M059J (cell line): ENCODE measurements around the gene CCP110. TPM values are rescaled to one million over a fixed set of nuclear protein-coding genes. Genes with fewer than 3 reads are reported as not detected.

Experiments
- DNase-seq: peaks from one replicate; pipeline ENCODE4 v3.0.0-alpha.2; 2012; ENCODE audit warnings: low read depth
- total RNA-seq: library from RNA; depleted of rRNA; stranded (reverse); fragments of >200 nt; shearing (Covaris generic); gene quantifications from 2 replicates; pipeline ENCODE4 v1.2.3, GENCODE V29; 2014

Gene CCP110
- total RNA-seq, 1 experiment from 2014 or later = 11.4 TPM

GRCh38 chr16:19506965-19507364 is 16.8 kb upstream of the CCP110 start:
- DNase-seq = no peak

GRCh38 chr16:19507867-19508266 is 15.9 kb upstream of the CCP110 start:
- DNase-seq = no peak

GRCh38 chr16:19512297-19512696 is 11.4 kb upstream of the CCP110 start:
- no peak for DNase-seq

GRCh38 chr16:19513377-19514053 is 10.2 kb upstream of the CCP110 start:
- no peak for DNase-seq

GRCh38 chr16:19515757-19516156 is 8.0 kb upstream of the CCP110 start:
- no peak for DNase-seq

GRCh38 chr16:19517424-19518089 is 6.2 kb upstream of the CCP110 start:
- DNase-seq = peak; percentile 84

GRCh38 chr16:19518388-19518787 is 5.4 kb upstream of the CCP110 start:
- DNase-seq = no peak

GRCh38 chr16:19520861-19521331 is 2.8 kb upstream of the CCP110 start:
- peak; percentile 69 for DNase-seq

GRCh38 chr16:19521471-19522396 is 2.0 kb upstream of the CCP110 start, which contains the start of gene GDE1:
GDE1 (minus strand) TSS chr16:19522098; CDS start chr16:19521964, 134 bp downstream.
- DNase-seq = peak; percentile 85

- DNase-seq = no peak
Measured at GRCh38 chr16:19522397-19522732, 1.4 kb upstream of the CCP110 start.

GRCh38 chr16:19522760-19523159 is 982 bp upstream of the CCP110 start:
- DNase-seq = no peak

GRCh38 chr16:19523184-19523558 is 571 bp upstream of the CCP110 start:
- DNase-seq = no peak

- DNase-seq = peak; percentile 4
Measured at GRCh38 chr16:19524356-19524615, 544 bp downstream of the CCP110 start.

GRCh38 chr16:19524616-19525384 is 1.1 kb downstream of the CCP110 start:
- DNase-seq = peak; percentile 5

GRCh38 chr16:19525385-19525723 is 1.6 kb downstream of the CCP110 start:
- DNase-seq = no peak

GRCh38 chr16:19527161-19527560 is 3.4 kb downstream of the CCP110 start:
- DNase-seq = no peak

- no peak for DNase-seq
Measured at GRCh38 chr16:19528666-19529065, 4.9 kb downstream of the CCP110 start.

GRCh38 chr16:19532601-19533000 is 8.9 kb downstream of the CCP110 start:
- no peak for DNase-seq

GRCh38 chr16:19540241-19540970 is 16.7 kb downstream of the CCP110 start:
- no peak for DNase-seq

- no peak for DNase-seq
Measured at GRCh38 chr16:19542138-19542821, 18.5 kb downstream of the CCP110 start.
